Upper lobe of left lung (tissue), 4 donors: ENCODE measurements around the gene MVD.

Source experiments
- CTCF ChIP-seq, 6 experiments: fragments of 450-650 bp in 4 of 6; fragments of 200-600 bp in 2 of 6; sonication (generic) in 2 of 6; IDR thresholded peaks; one replicate each; pipeline ENCODE4 v1.5.1; 2016 to 2019; ENCODE audit warnings: antibody characterized with exemption in 6 of 6
- POLR2A ChIP-seq, 4 donors: fragments of 450-650 bp; IDR thresholded peaks; one replicate each; pipeline ENCODE4 v1.5.1; 2016 to 2017; ENCODE audit warnings: antibody characterized with exemption in 4 of 4, mild to moderate bottlenecking in 2 of 4
- POLR2AphosphoS5 ChIP-seq, 2 donors: sonication (generic); formaldehyde crosslinking; IDR thresholded peaks; one replicate each; pipeline ENCODE4 v1.5.1; 2017; ENCODE audit warnings: antibody characterized with exemption in 2 of 2

- TF ChIP-seq CTCF (IDR thresholded peaks at IDR 0.05) (no peak), POLR2AphosphoS5 (IDR thresholded peaks at IDR 0.05) (no peak), POLR2A (IDR thresholded peaks at IDR 0.05) (no peak)
Observed at GRCh38 chr16:88652762-88653063, 10.2 kb downstream of the MVD start.
